HuH-7.5 (cell line): ENCODE results near the gene MGME1.

Source experiments
- DNase-seq: peaks from one replicate; pipeline ENCODE4 v3.0.0; 2011; ENCODE audit warnings: low spot score

MGME1 gene

GRCh38 chr20:17992847-17993513 is 24.2 kb downstream of the MGME1 start:
- no peak for DNase-seq

GRCh38 chr20:17993546-17993945 is 24.7 kb downstream of the MGME1 start:
- DNase-seq: no peak

- no peak for DNase-seq
These were observed 27.4 kb downstream of the MGME1 start for GRCh38 chr20:17995967-17996819.

DNA sequence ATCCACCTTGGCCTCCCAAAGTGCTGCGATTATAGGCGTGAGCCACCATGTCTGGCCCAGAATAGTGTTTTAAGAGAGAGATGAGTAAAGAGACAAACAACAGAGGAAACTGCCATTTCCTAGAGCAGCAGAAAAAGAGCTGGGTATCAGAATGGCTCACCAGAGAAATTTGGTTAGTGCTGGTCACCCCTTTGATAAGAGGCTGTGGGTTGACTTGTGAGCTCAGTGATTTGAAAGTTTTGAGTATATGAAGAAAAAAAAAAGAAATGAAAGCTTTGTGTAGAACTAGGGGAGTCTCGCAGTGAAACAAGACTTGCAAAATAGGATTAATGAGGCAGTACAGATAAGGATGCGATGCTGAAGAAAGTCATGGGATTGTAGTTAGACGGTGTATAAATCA is 29.6 kb downstream of the MGME1 start:
- no peak for DNase-seq

DNA sequence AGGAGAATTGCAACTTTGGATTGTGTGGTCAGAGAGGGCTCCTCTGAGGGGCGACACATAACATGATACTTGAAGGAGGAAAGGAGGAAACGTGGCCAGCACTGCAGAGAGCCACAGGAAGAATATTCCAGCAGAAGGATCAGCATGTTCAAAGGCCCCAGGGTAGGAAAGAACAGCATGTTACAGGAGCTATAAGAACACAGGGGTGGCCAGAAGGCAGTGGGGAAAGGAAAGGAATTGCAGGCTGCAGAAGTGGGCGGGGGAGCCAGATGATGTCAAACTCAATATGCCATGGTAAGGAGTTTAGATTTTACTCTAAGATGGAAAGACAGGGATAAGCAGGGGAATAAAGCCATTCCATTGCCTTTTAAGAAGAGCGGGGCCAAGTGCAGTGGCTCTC is 30.7 kb downstream of the MGME1 start:
- no peak for DNase-seq

- DNase-seq: no peak
These were observed 32.5 kb downstream of the MGME1 start for GRCh38 chr20:18001131-18001921.

- DNase-seq: no peak
These were observed 35.1 kb downstream of the MGME1 start for GRCh38 chr20:18003897-18004296.

DNA sequence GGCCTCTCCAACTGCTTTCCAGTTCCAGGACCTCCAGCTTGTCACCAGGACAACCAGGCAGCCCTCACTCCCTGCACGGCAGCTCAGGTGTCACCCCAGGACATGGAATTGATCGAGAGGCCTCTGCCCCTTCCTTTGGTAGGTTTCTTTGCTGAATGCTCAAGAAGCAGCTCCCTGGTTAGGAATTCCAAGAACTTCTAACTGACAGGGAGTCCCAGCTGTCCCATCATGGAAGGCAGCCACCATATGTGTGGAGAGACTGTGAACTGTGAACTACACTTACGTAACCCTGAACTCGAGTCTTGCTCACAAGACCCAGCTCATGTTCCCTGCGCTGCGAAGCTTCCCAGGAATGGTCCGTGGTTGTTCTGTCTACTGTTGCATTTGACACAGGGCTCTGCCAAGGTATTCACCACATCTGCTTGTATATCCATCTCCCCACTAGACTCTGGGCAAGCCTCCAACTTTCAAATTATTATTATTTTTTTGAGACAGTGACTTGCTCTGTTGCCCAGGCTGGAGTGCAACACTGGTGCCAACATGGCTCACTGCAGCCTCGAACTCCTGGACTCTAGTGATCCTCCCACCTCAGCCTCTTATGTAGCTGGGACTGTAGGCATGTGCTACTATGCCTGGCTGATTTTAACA is 35.7 kb downstream of the MGME1 start:
- DNase-seq: no peak

- DNase-seq: no peak
These were observed 36.6 kb downstream of the MGME1 start for GRCh38 chr20:18005170-18005989.

GRCh38 chr20:18005990-18006364 is 37.2 kb downstream of the MGME1 start:
- DNase-seq: no peak

GRCh38 chr20:18006684-18007083 is 37.9 kb downstream of the MGME1 start:
- no peak for DNase-seq

DNA sequence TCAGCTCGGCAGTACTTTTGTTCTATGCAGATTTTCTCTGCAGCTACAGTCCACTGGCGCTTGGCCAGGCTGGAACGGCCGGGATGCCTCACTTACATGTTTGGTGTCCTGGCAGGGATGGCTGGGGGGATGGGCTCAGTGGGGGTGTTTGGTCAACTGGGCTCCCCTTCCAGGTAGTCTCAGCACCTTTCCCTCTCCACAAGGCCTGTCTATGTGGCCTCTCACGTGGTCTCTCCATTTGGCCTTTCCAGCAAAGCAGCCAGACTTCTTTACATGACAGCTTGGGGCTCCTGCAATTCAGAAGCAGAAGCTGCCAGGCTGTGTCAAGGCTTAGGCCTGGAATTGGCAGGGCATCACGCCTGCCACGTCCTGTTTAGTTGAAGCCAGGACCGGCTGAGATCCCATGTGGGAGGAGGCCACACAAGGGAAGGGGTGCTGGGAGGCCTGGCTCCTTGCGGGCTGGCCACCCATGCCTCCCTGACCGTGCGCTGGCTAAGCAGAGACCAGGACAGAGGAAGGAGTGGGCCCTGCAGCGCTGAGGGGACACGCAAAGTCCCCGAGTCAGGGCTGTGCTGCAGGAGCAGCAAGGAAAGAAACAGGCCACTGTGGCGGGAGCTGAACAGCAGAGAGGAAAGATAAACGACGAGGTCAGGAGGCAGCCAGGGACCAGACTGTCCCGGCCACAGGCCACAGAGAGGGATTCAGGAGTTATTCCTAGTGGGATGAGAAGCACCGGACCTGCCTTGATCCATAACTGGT is 38.9 kb downstream of the MGME1 start:
- no peak for DNase-seq

DNA sequence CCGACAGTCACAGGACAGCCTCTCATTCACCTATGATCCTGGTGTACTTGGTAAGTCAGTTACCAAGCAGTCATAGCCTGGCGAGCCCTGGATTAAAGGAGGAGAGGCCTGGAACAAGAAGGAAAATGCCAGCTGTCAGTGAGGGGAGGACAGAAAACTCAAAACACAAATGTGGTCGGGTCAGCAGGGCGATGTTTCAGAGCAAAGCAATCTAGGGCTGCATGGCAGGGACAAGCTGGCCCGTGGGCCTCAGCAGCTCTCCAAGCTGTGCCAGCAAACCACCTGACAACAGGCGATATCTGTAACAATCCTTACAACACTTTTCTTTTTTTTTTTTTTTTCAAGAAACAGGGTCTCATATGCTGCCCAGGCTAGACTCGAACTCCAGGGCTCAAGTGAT is 40.3 kb downstream of the MGME1 start:
- DNase-seq: no peak

DNA sequence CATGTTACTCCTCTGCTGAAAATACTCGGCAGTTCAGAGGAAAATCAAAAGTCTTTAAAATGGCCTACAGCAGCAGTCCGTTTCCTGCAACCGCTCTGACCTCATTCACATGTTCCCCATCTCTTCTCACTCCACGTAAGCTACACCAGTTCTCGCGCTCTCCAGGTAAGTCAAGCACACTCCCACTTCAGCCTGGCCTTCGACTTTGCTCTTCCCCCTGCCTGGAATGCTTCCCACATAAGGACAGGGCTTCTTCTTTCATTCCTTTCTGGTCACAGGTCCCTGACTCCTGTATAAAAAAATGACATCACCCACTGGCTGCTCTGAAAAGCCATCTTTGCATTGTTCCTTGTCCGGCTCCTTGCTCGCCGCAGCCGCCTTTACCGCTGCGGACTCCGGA is 42.7 kb downstream of the MGME1 start:
- no peak for DNase-seq

DNA sequence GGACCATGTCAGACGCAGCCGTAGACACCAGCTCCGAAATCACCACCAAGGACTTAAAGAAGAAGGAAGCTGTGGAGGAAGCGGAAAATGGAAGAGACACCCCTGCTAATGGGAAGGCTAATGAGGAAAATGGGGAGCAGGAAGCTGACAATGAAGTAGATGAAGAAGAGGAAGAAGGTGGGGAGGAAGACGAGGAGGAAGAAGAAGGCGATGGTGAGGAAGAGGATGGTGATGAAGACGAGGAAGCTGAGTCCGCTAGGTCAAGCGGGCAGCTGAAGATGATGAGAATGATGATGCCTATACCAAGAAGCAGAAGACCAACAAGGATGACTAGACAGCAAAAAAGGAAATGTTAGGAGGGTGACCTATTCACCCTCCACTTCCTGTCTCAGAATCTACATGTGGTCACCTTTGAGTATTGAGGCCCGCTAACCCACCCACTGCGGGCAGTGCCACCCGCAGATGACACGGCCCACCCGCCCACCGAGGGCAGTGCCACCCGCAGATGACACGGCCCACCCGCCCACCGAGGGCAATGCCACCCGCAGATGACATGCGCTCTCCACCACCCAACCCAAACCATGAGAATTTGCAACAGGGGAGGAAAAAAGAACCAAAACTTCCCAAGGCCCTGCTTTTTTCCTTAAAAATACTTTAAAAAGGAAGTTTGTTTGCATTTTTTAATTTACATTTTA is 43.3 kb downstream of the MGME1 start:
- no peak for DNase-seq

GRCh38 chr20:18012901-18013300 is 44.1 kb downstream of the MGME1 start:
- no peak for DNase-seq

- DNase-seq: no peak
These were observed 45.6 kb downstream of the MGME1 start for GRCh38 chr20:18014411-18014810.

DNA sequence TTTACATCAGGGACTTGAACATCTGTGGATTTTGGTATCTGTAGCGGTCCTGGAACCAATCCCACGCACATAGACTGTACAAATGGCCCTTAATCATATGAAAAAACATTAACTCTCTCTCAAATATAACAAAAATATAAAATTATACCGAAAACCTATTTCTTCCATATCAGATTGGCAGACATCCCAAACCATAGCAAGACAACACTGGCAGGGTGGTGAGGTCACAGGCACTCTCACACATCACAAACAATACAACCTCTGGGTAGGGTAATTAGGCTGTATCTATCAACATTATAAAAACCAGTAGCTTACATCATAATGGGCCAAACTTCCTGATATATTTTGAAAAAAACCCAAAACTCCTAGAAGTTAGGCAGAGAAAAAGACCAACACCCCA is 48.0 kb downstream of the MGME1 start:
- DNase-seq: no peak

DNA sequence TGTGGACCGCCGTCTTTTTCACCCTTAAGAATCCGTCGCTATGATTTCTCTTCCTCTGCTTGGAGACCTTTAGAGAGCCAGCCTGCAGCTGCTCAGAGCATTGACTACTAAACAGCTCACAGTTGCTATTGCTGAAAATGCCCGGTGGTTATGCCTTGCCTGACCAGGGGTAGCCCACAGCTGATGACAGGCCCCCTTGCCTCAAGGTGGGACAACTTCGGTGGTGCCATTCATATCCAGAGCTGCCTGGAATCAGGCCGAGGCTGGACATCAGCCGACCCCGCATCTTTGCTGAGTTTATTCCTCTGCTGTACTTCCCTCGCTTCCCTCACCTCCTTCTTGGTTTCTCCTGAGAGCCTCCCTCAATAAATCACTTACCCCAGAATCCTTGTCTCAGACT is 49.3 kb downstream of the MGME1 start:
- no peak for DNase-seq

- peak; percentile 71 for DNase-seq
These were observed 50.2 kb downstream of the MGME1 start for GRCh38 chr20:18019068-18019467.
